Stimulated activated CD4-positive, alpha-beta T cell treated with anti-CD3 and anti-CD28 coated beads, Interleukin-1b, Interleukin-23, amount 100 ng/mL, for 4 hours (primary cell): ENCODE results near the gene FAM3D.
"Not testable (repeated sequence)": the region's sequence is repeated elsewhere in the genome, so short reads cannot be mapped to it uniquely, and the experiment has no call there.

Experiments used
- DNase-seq, 2 donors: peaks; one replicate each; pipeline ENCODE4 v3.0.0-alpha.2; 2020; ENCODE audit warnings: low read depth in 2 of 2

Gene FAM3D, protein sequence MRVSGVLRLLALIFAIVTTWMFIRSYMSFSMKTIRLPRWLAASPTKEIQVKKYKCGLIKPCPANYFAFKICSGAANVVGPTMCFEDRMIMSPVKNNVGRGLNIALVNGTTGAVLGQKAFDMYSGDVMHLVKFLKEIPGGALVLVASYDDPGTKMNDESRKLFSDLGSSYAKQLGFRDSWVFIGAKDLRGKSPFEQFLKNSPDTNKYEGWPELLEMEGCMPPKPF

DNA sequence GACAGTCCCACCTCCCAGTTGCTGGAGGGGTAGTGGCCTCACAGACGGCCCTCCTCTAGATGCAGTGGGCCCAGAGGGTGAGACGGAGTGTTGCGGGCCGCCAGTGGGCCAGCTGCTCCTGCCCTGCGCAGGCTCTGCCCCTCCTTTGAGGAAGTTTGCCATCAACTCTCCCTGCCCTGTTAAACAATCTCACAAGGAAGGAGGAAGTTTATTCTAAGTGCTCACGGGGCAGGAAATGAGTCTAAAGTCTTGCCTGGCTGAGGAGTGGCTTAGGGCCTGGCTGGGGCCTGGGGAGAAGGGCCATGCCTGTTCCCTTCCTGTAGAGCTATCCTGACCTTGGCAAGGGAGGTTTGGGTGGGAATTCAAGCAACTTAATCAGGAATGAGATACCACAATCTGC lies at the start of gene FAM3D:
TSS of gene FAM3D (minus strand) at position 92 of the 400 bp plus-strand sequence. CDS start 11,211 bp downstream, outside the sequence.
- DNase-seq: no peak

DNA sequence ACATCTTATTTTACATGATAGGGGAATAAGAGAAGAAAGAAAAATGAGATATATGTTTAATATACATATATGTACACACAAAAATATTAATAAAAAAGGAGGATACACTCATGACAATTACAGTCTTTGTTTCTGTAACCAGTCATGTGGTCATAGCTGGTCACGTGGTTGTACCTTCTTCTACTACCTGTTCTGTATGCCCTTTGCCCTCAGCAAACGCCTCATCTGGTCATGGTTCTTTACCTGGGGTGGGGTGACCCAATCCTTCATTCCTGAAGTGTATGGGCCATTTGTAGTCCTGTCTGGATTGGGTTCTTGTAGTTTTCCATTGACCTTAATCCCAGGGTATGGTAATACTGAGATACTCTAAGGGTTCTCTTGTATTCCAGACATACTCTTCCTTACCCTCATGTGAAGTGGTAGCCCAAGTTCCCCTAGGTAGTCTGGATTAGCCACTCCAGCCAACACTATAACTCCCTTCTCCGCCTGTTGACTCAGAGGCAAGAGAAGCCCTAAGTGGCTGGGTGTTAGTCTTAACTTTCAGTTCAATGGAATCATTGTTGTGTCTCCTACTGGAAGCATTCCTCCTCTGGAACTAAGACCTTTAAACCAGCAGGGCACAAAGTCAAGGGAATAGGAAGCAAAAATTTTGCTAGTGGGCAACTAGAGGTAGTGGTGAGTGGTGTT lies 47.3 kb upstream of the FAM3D start:
- no peak for DNase-seq

GRCh38 chr3:58711871-58712270 lies 45.3 kb upstream of the FAM3D start:
- no peak for DNase-seq

GRCh38 chr3:58708983-58709382 lies 42.4 kb upstream of the FAM3D start:
- DNase-seq: not testable (repeated sequence)

- no peak for DNase-seq
Measured at GRCh38 chr3:58708116-58708791, 41.7 kb upstream of the FAM3D start.

GRCh38 chr3:58707390-58707930 lies 40.9 kb upstream of the FAM3D start:
- no peak for DNase-seq

GRCh38 chr3:58706395-58707167 lies 40.0 kb upstream of the FAM3D start:
- no peak for DNase-seq

DNA sequence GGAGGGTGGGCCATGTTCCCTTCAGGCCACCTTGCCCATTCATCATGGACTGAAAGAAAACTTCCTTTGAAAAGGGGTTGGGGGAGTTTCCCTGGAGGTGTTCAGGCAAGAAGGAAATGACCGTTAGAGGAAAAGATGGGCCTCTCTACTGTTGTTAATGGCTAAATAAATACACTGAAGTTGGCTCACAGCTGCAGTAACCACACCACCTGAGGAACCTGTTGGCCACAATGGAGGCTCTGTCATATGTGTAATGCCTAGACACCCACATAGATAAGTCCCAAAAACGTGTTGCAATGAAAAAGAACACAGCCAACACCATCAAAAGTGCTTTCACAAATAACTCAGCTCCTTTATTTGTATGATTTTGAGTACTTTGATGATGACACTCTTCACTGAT lies 38.2 kb upstream of the FAM3D start:
- no peak for DNase-seq

DNA sequence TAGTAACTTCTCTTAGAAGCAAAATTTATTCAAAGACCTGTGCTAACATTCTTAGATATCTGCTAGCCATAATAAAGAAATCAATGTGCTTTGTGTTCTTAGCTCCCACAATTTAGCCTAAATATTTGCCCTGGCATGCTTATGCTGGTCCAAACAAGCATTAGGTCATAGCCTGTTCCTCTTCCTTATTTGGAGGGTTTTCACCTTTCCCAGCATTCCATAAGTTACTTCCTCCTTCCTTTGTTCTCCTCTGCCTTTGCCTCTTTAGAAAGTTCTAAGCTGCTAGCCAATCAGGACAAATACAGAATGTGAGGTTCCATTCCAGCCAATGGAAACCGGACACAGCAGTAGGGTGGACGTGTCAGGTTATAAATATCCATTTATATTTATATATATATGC lies 37.7 kb upstream of the FAM3D start:
- not testable (repeated sequence) for DNase-seq

- no peak for DNase-seq
Measured at GRCh38 chr3:58698246-58698645, 31.7 kb upstream of the FAM3D start.

- DNase-seq: no peak
Measured at GRCh38 chr3:58697561-58697960, 31.0 kb upstream of the FAM3D start.

- DNase-seq: not testable (repeated sequence)
Measured at GRCh38 chr3:58696813-58697212, 30.2 kb upstream of the FAM3D start.

GRCh38 chr3:58696093-58696492 lies 29.5 kb upstream of the FAM3D start:
- no peak for DNase-seq

DNA sequence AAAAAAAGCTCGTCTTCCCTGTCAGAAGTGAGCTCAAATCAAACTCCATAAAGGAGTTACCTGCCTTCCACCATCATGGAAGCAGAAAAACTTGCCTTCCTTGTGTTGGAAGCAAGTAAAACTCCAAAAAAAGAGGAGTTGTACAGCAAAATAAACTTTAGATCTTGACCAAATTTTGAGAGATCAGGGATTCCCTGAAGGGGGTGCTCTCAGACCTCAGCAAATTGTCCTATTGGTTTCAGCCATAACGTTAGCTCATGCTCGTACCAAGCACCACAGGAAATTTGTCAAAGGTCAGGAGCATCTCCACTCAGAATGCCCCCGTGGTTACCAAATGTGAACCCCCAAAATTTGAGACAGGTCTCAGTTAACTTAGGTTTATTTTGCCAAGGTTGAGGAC lies 28.7 kb upstream of the FAM3D start:
- DNase-seq: not testable (repeated sequence)

DNA sequence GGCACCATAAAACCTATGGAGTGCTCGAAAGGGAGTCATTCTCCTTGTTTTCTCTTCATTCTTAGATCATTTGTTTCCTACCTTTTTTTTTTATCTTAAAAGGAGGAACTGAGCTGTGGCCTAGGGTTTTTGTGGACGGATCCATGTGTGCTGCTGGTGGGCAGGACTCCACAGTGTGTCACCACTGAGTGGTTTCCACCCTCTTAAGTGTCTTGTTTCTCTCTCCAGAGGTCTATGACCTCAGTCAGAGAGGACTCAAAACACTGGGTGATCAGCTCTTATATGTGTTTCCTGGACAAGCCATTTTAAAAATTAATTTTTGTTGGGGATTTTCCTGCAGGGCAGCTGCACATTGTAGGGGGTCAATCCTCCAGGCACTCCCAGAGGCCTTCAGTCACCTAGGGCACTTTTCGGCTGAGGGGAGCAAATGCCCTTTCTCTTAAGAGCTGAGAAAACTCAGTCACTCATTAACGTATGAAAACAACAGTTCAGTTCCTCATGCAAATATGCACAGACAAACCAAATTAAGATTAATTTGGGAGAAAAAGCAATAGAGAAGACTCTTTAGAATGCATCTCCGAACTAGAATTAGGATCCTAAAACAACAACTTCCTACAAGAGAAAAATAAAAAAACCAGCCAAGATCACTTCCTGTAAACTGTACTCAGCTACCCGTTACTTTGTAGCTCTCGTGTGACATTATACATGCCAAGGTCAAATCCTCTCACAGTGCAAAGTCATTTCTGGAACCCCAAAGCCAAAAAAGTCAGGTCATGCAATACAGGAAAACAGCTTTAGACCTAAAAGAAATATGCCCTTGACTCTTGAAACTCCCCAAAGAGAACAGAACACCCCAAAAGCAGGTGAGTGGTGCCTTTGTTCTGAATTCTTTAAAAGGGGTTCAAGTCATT lies 27.6 kb upstream of the FAM3D start:
- DNase-seq: no peak

DNA sequence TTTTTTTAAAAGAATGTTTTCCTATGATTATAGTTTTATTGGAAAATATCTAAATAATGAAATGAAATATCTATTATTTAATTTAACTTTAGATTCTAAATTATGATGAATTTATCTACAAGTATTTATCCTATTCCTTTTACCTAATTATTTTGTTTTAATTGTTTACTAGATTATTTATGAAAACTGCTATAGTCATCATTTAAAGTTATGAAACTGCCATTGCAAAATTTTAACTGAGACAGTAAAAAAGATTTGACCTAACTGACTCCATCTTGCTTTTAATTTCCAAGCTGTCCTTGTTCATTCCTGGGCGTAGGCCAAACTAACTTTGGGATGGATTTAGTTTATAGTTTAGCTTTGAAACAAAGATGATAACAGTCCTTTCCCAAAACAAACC lies 25.9 kb upstream of the FAM3D start:
- no peak for DNase-seq

DNA sequence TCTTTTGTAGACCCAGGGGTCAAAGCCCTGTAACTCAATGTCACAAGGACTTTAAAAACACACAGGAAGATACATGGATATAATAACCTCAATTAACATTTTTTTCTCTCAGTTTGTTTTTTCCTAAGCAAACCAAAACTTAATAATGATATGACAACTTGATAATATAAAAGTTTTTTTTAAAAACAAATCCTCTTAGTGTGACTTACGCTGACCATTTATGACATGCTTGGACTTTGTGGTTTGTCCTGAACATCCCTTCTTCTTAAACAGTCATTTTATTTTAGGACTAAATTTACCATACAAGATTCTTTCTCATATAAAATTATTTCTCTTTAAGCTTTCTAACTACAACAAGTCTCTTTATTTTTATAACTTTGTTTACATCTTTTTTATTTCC lies 25.4 kb upstream of the FAM3D start:
- DNase-seq: no peak

DNA sequence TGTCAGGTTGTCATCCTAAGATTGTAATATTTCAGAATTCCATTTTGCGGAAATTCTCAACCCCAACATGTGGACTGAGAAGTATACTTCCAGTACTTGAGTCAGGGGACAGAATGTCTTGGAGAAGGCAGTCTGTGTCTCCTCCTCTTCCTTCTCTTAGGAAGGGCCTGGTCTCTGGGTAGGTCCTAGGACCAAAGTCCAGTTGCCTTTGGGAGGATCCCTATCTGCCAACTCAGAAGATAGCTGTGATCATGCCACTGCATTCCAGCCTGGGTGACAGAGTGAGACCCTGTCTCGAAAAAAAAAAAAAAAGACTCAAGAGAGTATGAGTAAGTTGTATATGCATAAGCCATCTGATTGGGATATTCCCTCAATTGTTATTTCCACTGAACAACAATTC lies 23.9 kb upstream of the FAM3D start:
- no peak for DNase-seq

DNA sequence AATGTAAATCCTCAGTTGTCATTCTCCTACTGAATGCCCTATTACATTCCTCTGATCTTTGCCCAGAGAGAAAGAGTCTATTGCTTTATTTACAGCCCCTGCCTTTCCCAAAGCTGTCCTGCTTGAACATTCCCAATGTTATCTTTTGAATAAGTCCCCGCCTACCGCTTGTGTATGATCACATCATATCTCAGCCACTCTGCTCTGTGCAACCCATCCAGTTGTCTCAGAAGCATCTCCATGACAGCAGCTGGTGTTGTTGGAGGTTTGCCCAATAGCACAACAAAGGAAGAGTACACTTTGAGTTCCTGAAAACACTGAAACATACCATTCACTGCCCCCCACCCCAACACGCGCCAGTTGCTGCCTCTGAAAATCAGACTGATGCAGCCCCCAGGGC lies 22.0 kb upstream of the FAM3D start:
- no peak for DNase-seq

GRCh38 chr3:58686847-58687246 lies 20.3 kb upstream of the FAM3D start:
- no peak for DNase-seq

GRCh38 chr3:58685641-58686040 lies 19.1 kb upstream of the FAM3D start:
- no peak for DNase-seq
